ENCODE results near the gene TECPR1. TPM values are rescaled to one million over a fixed set of nuclear protein-coding genes. Genes with fewer than 3 reads are reported as not detected.
A peak's percentile ranks its signal among the peaks of the same experiment; 100 is the strongest.

The TECPR1 gene
- total RNA-seq, 1 donor from 2014 or later = 45.4 TPM

- no peaks in the 10 kb centered on the region for H3K9me3 Mint-ChIP-seq
- H3K4me3 Mint-ChIP-seq (ENCODE audit: low read depth) = no peak overlapping the region
- intact Hi-C loops (cut with micrococcal nuclease) = loop anchor here (10.0 kb wide), 1 partner anchor 183 kb away; the partner anchor contains the start of gene LMTK2
- peaks cover 8% of the 10 kb centered on the region for H3K36me3 Mint-ChIP-seq (ENCODE audit: low read depth)
- no peak for DNase-seq (ENCODE audit: low spot score)
- H3K4me1 Mint-ChIP-seq (ENCODE audit: low read depth) = peaks cover 4% of the 10 kb centered on the region
- H3K27me3 Mint-ChIP-seq (ENCODE audit: low read depth) = no peaks in the 10 kb centered on the region
- no peak overlapping the region for H3K27ac Mint-ChIP-seq
These were observed 36.2 kb upstream of the TECPR1 start for GRCh38 chr7:98288064-98288823.

- no peaks in the 10 kb centered on the region for H3K9me3 Mint-ChIP-seq
- H3K4me3 Mint-ChIP-seq (ENCODE audit: low read depth) = no peak overlapping the region
- peaks cover 15% of the 10 kb centered on the region for H3K36me3 Mint-ChIP-seq (ENCODE audit: low read depth)
- intact Hi-C loops (cut with micrococcal nuclease) = loop anchor here (10.0 kb wide), 1 partner anchor 183 kb away; the partner anchor contains the start of gene LMTK2
- peaks cover 11% of the 10 kb centered on the region for H3K4me1 Mint-ChIP-seq (ENCODE audit: low read depth)
- no peak overlapping the region for H3K27ac Mint-ChIP-seq
- no peak for DNase-seq (ENCODE audit: low spot score)
- no peaks in the 10 kb centered on the region for H3K27me3 Mint-ChIP-seq (ENCODE audit: low read depth)
These were observed 35.5 kb upstream of the TECPR1 start for GRCh38 chr7:98287486-98287959.

- Mint-ChIP-seq H3K4me1 (ENCODE audit: low read depth) (peaks cover 13% of the 10 kb centered on the region), H3K27me3 (ENCODE audit: low read depth) (no peaks in the 10 kb centered on the region), H3K27ac (no peak overlapping the region), H3K9me3 (no peaks in the 10 kb centered on the region), H3K36me3 (ENCODE audit: low read depth) (peaks cover 16% of the 10 kb centered on the region), H3K4me3 (ENCODE audit: low read depth) (no peak overlapping the region)
- intact Hi-C loops (cut with micrococcal nuclease) = loop anchor here (10.0 kb wide), 1 partner anchor 182 kb away; the partner anchor contains the start of gene LMTK2
- no peak for DNase-seq (ENCODE audit: low spot score)
These were observed 34.9 kb upstream of the TECPR1 start for GRCh38 chr7:98286701-98287485.

GRCh38 chr7:98286093-98286539 is 34.1 kb upstream of the TECPR1 start:
- H3K4me1 Mint-ChIP-seq (ENCODE audit: low read depth) = peaks cover 13% of the 10 kb centered on the region
- H3K4me3 Mint-ChIP-seq (ENCODE audit: low read depth) = no peak overlapping the region
- intact Hi-C loops (cut with micrococcal nuclease) = loop anchor here (10.0 kb wide), 1 partner anchor 181 kb away; the partner anchor contains the start of gene LMTK2
- H3K27ac Mint-ChIP-seq = no peak overlapping the region
- peaks cover 16% of the 10 kb centered on the region for H3K36me3 Mint-ChIP-seq (ENCODE audit: low read depth)
- DNase-seq (ENCODE audit: low spot score) = no peak
- no peaks in the 10 kb centered on the region for H3K9me3 Mint-ChIP-seq
- H3K27me3 Mint-ChIP-seq (ENCODE audit: low read depth) = no peaks in the 10 kb centered on the region

GRCh38 chr7:98285157-98286092 is 33.4 kb upstream of the TECPR1 start:
- peaks cover 16% of the 10 kb centered on the region for H3K36me3 Mint-ChIP-seq (ENCODE audit: low read depth)
- H3K4me1 Mint-ChIP-seq (ENCODE audit: low read depth) = peaks cover 13% of the 10 kb centered on the region
- no peak for DNase-seq (ENCODE audit: low spot score)
- H3K27me3 Mint-ChIP-seq (ENCODE audit: low read depth) = no peaks in the 10 kb centered on the region
- intact Hi-C loops (cut with micrococcal nuclease) = loop anchor here (10.0 kb wide), 1 partner anchor 181 kb away; the partner anchor contains the start of gene LMTK2
- H3K27ac Mint-ChIP-seq = no peak overlapping the region
- no peak overlapping the region for H3K4me3 Mint-ChIP-seq (ENCODE audit: low read depth)
- no peaks in the 10 kb centered on the region for H3K9me3 Mint-ChIP-seq

GRCh38 chr7:98284335-98285036 is 32.5 kb upstream of the TECPR1 start:
- H3K27me3 Mint-ChIP-seq (ENCODE audit: low read depth) = no peaks in the 10 kb centered on the region
- peak overlapping the region; percentile 22 for H3K27ac Mint-ChIP-seq
- intact Hi-C loops (cut with micrococcal nuclease) = loop anchor here (5.0 to 10.0 kb wide), 2 partner anchors 118 to 180 kb away; partner anchors contain the start of genes BAIAP2L1 and LMTK2
- peaks cover 16% of the 10 kb centered on the region for H3K36me3 Mint-ChIP-seq (ENCODE audit: low read depth)
- peak overlapping the region; percentile 8 for H3K4me3 Mint-ChIP-seq (ENCODE audit: low read depth)
- H3K4me1 Mint-ChIP-seq (ENCODE audit: low read depth) = peaks cover 13% of the 10 kb centered on the region
- no peaks in the 10 kb centered on the region for H3K9me3 Mint-ChIP-seq
- no peak for DNase-seq (ENCODE audit: low spot score)

GRCh38 chr7:98283887-98284222 is 31.8 kb upstream of the TECPR1 start:
- H3K27ac Mint-ChIP-seq = no peak overlapping the region

GRCh38 chr7:98283127-98283886 is 31.3 kb upstream of the TECPR1 start:
- no peak overlapping the region for H3K27ac Mint-ChIP-seq

More at GRCh38 chr7:98283887-98284222, 31.8 kb upstream of the TECPR1 start:
- intact Hi-C loops (cut with micrococcal nuclease) = loop anchor here (5.0 to 10.0 kb wide), 2 partner anchors 118 to 179 kb away; partner anchors contain the start of genes BAIAP2L1 and LMTK2
- Mint-ChIP-seq H3K4me1 (ENCODE audit: low read depth) (peaks cover 13% of the 10 kb centered on the region), H3K36me3 (ENCODE audit: low read depth) (peaks cover 16% of the 10 kb centered on the region), H3K4me3 (ENCODE audit: low read depth) (no peak overlapping the region), H3K9me3 (no peaks in the 10 kb centered on the region), H3K27me3 (ENCODE audit: low read depth) (no peaks in the 10 kb centered on the region)
- DNase-seq (ENCODE audit: low spot score) = no peak

GRCh38 chr7:98282703-98283102 is 30.7 kb upstream of the TECPR1 start:
- no peaks in the 10 kb centered on the region for H3K9me3 Mint-ChIP-seq
- no peak for DNase-seq (ENCODE audit: low spot score)
- peaks cover 16% of the 10 kb centered on the region for H3K36me3 Mint-ChIP-seq (ENCODE audit: low read depth)
- no peaks in the 10 kb centered on the region for H3K27me3 Mint-ChIP-seq (ENCODE audit: low read depth)
- peak overlapping the region; percentile 86 for H3K4me3 Mint-ChIP-seq (ENCODE audit: low read depth)
- intact Hi-C loops (cut with micrococcal nuclease) = loop anchor here (5.0 to 10.0 kb wide), 2 partner anchors 120 to 178 kb away; partner anchors contain the start of genes BAIAP2L1 and LMTK2
- H3K4me1 Mint-ChIP-seq (ENCODE audit: low read depth) = peaks cover 13% of the 10 kb centered on the region
- peak overlapping the region; percentile 36 for H3K27ac Mint-ChIP-seq

More at GRCh38 chr7:98283127-98283886, 31.3 kb upstream of the TECPR1 start:
- DNase-seq (ENCODE audit: low spot score) = no peak
- no peaks in the 10 kb centered on the region for H3K27me3 Mint-ChIP-seq (ENCODE audit: low read depth)
- no peaks in the 10 kb centered on the region for H3K9me3 Mint-ChIP-seq
- peak overlapping the region; percentile 86 for H3K4me3 Mint-ChIP-seq (ENCODE audit: low read depth)
- peaks cover 16% of the 10 kb centered on the region for H3K36me3 Mint-ChIP-seq (ENCODE audit: low read depth)
- peaks cover 13% of the 10 kb centered on the region for H3K4me1 Mint-ChIP-seq (ENCODE audit: low read depth)
- intact Hi-C loops (cut with micrococcal nuclease) = loop anchor here (5.0 to 10.0 kb wide), 2 partner anchors 119 to 179 kb away; partner anchors contain the start of genes BAIAP2L1 and LMTK2

- no peaks in the 10 kb centered on the region for H3K27me3 Mint-ChIP-seq (ENCODE audit: low read depth)
- H3K36me3 Mint-ChIP-seq (ENCODE audit: low read depth) = peaks cover 16% of the 10 kb centered on the region
- peak; percentile 17 for DNase-seq (ENCODE audit: low spot score)
- peak overlapping the region; percentile 67 for H3K27ac Mint-ChIP-seq
- H3K9me3 Mint-ChIP-seq = no peaks in the 10 kb centered on the region
- H3K4me3 Mint-ChIP-seq (ENCODE audit: low read depth) = peak overlapping the region; percentile 86
- intact Hi-C loops (cut with micrococcal nuclease) = loop anchor here (1.0 to 10.0 kb wide), 3 partner anchors 31 to 177 kb away; partner anchors contain the start of genes BAIAP2L1 and LMTK2
- peaks cover 13% of the 10 kb centered on the region for H3K4me1 Mint-ChIP-seq (ENCODE audit: low read depth)
These were observed 29.9 kb upstream of the TECPR1 start for GRCh38 chr7:98281757-98282606.

Data from activated T-helper 2 cell treated with anti-CD3 and anti-CD28 coated beads, Interferon-gamma antibody, Interleukin-2, Interleukin-4, amounts not matched to agents 10 μg/mL and 5 μg/mL and 100 μg/mL, durations not matched to agents 14 hours and 24 hours and 36 hours (primary cell).